Measurements from ENCODE around the gene ARHGEF4. TPM values are rescaled to one million over a fixed set of nuclear protein-coding genes. Genes with fewer than 3 reads are reported as not detected.

The ARHGEF4 gene
- total RNA-seq, 1 donor from 2014 or later: 5.1 TPM

DNA sequence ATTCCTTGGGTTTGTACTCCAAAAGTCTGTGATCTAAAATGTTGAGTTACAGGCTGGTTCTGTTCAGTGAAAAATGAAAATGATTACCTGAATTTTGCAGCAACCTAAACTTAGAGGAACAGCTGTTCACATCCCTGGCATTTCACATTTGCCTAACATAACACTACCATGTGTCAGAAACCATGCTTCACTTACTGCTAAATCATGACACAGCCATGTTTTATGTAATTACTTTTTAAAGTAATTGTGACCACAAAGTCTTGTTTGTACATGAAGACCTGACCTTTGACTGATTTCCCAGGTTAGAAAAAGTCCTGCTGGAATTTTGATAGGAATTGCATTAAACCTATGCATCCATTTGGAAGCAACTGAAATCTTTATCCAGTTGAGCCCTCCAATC is 177.4 kb downstream of the ARHGEF4 start:
- ATAC-seq (ENCODE audit: poor library complexity): no peak
- intact Hi-C loops (cut with DNase I): no loop called here
- DNase-seq: no peak

DNA sequence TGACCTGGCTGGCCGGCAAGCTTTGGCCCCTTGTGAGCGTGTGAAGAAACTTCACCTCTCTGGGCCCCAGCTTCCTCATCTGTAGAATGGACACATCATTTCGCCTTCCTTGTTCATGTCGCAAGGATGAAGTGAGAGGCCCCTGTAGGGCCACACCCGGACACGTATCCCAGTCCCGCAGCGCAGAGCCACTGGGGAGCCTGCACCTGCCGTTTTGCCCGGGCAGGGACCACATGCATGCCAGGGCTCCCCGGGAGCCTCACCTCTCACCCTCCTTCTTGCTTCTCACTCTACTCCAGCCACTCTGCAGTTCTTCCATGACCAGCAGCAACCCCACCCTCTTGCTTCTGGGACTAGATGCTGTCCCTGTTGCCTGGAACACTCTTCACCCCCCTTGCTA is 179.1 kb downstream of the ARHGEF4 start:
- no peak for DNase-seq
- no peak for ATAC-seq (ENCODE audit: poor library complexity)
- intact Hi-C loops (cut with DNase I): no loop called here

- intact Hi-C loops (cut with DNase I): no loop called here
- DNase-seq (no peak), ATAC-seq (ENCODE audit: poor library complexity) (no peak)
Measured at GRCh38 chr2:131016826-131017741, 180.4 kb downstream of the ARHGEF4 start.

- ATAC-seq (ENCODE audit: poor library complexity) (no peak), DNase-seq (no peak)
- intact Hi-C loops (cut with DNase I): no loop called here
Measured at GRCh38 chr2:131022731-131023130, 186.0 kb downstream of the ARHGEF4 start.

GRCh38 chr2:131023758-131024157 is 187.0 kb downstream of the ARHGEF4 start:
- intact Hi-C loops (cut with DNase I): no loop called here

DNA sequence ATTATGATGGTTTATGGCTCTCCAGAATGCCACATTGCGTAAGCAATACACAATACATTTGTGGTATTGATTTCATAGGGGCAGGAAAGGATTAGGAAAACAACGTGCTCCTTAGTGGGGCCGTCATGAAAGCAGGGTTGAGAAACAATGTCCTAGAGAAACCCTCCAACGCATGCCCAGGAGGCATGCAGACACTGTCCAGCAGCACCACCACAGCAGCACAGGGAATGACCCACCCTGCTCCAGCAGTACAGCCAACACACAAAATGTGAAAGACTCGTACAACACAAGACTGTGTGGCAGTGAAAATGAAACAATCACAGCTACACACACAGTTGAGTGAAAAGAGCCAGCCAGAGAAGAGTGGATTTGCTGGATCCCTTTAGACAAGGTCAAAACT is 190.2 kb downstream of the ARHGEF4 start:
- ATAC-seq (ENCODE audit: poor library complexity) (no peak), DNase-seq (no peak)
- intact Hi-C loops (cut with DNase I): no loop called here

More at GRCh38 chr2:131023758-131024157, 187.0 kb downstream of the ARHGEF4 start:
- DNase-seq (no peak), ATAC-seq (ENCODE audit: poor library complexity) (no peak)

DNA sequence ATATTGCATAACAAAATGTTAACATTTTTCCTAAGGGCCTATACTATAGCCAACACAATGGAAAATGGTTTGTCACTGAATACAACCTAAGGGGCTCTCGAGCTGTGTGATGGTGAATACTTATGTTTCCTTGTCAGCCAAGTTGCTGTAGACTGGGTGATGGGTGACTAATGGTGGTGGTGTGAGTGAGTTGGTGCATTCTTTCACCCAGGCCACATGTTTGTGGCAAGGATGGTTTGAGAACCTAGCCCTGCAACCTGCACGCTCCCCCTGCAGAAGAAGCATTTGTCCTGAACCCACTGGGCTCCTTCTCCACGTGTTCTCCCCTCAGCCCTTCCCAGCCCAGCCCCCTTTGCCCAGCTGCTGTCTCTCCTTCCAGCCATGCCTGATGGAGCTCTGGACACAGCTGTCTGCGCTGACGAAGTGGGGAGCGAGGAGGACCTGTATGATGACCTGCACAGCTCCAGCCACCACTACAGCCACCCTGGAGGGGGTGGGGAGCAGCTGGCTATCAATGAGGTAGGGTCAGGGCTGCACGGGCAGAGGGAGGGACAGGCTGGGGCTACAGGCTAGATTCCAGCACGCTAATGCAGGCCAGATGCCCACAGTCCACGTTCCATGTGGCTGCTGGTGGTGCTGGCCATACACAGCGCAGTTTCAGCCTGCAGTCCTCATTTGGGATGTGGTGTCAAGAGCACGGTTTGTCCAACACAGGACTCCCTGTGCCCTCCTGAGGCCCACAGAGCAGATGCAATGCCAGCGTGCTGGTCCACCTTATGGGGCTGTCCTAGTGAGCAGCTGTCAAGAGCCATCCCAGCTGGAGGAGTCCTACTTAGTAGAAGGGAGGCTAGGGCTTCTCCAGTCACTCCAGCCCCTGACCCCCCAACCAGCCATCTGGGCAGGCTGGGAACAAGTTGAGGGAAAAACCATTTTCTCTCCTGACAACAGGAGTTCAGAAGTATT is 191.1 kb downstream of the ARHGEF4 start:
- intact Hi-C loops (cut with DNase I): no loop called here
- DNase-seq (no peak), ATAC-seq (ENCODE audit: poor library complexity) (no peak)

DNA sequence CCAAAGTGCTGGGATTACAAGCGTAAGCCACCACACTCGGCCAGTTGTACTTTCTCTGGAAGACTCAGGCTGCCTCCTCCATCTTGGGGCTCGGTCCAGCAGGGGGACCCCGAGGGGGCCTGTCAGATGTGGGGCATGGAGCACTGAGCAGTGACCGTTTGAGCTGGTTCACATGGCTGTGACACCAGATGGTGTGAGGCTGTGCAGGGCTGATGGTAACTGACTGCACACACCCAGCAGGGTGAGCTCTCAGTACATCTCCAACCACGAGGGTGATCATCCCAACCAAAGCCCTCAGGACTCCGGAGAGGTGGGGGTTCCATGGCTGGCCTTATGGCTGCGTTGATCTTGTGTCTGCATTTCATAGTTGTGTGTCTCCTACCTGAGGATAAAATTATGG is 193.1 kb downstream of the ARHGEF4 start:
- DNase-seq (no peak), ATAC-seq (ENCODE audit: poor library complexity) (no peak)
- intact Hi-C loops (cut with DNase I): no loop called here

DNA sequence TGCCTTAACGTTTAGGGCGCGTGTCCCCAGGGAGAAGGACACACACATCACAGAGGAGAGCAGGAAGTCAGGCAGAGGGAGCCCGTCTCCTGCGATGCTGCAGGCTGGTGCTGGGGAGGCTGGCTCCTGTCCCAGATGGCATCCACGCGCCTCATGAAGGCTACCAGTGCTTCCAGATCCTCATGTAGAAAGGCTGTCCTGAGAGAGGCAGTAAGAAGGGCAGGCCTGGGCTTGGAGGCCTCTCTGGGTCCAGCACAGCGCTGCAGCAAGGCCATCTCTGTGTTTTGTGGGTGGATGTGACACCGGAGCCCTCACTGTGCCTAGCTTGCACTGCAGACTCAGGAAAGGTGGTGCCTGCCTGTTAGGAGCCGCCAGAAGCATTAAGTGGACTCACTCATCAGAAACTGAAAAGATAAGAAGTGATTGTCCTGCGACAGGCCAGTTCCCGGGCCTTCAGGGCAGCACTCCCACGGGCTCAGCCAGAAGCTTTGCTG is 193.8 kb downstream of the ARHGEF4 start:
- intact Hi-C loops (cut with DNase I): no loop called here
- ATAC-seq (ENCODE audit: poor library complexity) (peak; percentile 49), DNase-seq (no peak)

GRCh38 chr2:131031431-131031841 is 194.7 kb downstream of the ARHGEF4 start:
- no peak for ATAC-seq (ENCODE audit: poor library complexity)

GRCh38 chr2:131031875-131032274 is 195.2 kb downstream of the ARHGEF4 start:
- no peak for DNase-seq
- no peak for ATAC-seq (ENCODE audit: poor library complexity)
- intact Hi-C loops (cut with DNase I): no loop called here

More at GRCh38 chr2:131031431-131031841, 194.7 kb downstream of the ARHGEF4 start:
- no peak for DNase-seq
- intact Hi-C loops (cut with DNase I): no loop called here

DNA sequence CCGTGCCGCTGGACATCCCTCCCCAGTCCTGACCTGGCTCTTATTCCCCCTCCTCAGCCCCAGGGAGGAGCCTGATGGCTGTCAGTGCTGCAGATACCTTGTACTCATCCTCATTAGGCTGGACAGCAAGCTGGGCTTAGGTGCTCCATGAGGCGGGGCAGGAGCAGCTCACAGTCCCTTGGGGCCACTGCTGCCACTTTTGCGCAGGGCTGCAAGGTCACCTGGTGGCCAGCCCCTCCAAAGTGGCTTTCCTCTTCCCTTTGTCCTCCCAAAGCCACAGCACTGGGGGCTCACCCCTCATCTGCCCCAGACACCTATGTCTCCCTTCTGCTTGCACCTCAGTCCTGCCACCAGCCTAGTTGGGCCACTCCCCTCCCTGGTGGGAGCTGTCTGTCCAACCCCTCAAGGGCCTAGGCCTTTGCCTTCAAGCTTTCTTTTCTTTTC is 195.7 kb downstream of the ARHGEF4 start:
- ATAC-seq (ENCODE audit: poor library complexity) (no peak), DNase-seq (no peak)
- intact Hi-C loops (cut with DNase I): no loop called here

DNA sequence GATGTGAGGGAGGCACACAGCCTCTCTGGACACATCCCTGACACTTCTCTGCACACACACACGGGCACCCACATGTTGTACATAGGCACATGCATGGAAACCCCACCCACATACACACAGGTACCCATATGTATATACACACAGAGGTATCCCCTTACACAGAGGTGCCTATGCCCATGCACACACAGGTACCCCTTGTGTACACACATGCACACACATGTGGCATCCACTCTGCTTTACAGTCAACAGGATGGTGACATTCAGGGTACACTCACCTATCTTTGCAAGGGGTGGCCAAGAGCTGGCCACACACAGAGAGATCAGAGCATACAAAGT is 197.0 kb downstream of the ARHGEF4 start:
- intact Hi-C loops (cut with DNase I): no loop called here
- DNase-seq: no peak
- no peak for ATAC-seq (ENCODE audit: poor library complexity)

DNA sequence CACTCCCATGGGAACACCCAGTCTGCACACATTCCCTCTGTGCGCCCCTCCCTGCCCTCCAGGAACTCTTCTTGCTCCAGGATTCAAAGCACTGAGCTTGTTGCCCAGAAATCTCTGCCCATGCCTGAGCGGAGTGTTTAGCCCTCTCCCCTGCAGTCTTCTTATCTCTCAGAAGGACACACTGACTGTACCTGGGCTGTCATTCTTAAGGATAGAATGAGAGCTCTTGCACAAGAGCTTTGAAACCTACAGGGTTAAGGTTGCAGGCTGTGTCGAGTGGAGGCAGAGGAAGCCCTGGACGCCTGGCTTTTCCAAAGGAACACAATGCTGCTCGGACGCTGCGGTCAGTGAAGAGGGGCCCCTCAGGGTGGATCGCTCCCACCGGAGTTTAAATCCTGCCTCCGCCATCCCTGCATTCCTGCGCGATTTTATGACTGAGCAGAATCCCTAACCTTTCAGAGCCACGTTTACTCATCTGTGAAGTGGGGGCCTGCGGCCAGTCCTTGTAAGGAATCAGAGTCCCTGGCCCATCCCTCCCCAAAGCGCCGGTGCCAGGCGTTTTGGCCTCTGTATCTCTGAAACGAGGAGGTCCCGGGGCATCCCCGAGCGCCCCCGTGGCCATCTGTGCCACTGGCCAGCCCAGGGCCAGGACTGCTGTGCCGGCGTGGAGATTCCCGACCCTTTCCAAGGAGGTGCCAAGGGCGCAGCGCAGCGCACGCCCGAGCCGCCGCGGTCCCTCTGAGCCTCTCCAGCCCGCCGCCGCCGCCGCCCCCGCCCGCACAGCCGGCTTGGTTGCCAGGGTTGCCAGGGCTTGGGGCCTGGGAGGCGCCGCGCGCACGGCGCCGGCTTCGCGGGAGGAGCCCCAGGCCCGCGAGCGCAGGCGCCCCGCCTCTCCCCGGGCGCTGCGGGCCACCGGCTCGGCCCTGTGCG is 197.7 kb downstream of the ARHGEF4 start:
- no peak for DNase-seq
- ATAC-seq (ENCODE audit: poor library complexity): peak; percentile 50
- intact Hi-C loops (cut with DNase I): no loop called here

DNA sequence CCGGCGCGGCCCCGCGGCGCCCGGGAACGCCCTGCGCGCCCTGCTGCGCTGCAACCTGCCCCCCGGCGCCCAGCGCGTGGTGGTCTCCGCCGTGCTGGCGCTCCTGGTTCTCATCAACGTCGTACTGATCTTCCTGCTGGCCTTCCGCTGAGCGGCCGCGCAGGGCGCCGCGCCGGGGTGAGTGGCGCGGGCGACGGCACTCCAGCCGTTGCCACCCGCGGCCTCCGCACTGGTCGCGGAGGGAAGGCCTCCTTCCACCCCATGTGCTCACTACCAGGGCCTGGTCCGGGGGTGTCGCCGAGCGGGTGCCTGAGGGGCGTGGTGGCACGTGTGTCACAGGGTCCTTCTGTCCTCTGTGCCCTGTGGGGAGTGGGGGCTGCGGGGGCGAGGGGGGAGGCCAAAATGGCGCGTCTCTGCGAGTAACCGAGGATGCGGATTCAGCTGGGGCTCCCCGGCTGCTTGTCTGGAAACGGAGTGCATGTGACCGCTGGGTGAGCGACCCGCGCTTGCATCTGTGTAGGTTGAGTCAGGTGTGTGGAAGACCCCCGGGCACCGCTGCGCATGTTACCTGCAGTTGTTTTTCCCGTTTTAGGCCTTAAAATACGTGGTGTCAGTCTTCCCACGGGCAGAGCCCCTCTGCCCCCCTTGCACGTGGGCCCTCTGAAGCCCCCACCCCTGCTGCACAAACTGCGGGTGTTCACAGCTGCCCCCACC is 198.6 kb downstream of the ARHGEF4 start:
- no peak for ATAC-seq (ENCODE audit: poor library complexity)
- intact Hi-C loops (cut with DNase I): no loop called here
- no peak for DNase-seq

- ATAC-seq (ENCODE audit: poor library complexity): no peak
- intact Hi-C loops (cut with DNase I): no loop called here
- DNase-seq: no peak
Measured at GRCh38 chr2:131035826-131036231, 199.1 kb downstream of the ARHGEF4 start.

DNA sequence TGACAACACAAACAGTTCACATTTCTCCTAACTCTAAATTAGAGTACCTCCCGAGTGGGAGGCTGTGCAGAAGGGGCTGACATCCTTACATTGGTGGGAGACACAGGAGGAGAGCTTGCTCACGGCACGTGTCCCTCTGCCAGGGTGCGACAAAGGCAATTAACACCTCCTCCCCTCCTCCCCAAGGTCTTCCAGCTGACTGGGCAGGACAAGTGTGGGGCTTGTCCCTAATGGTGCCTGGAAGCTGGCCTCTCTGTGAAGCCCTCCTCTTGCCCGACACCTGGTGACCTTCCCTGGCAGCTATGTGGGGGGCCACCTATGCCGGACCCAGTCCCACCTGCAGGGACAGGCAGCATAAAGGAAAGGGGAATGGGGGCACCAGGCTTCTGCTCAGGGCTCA is 199.6 kb downstream of the ARHGEF4 start:
- DNase-seq (no peak), ATAC-seq (ENCODE audit: poor library complexity) (no peak)
- intact Hi-C loops (cut with DNase I): no loop called here

Measured in Right ventricle myocardium superior (tissue), 1 donor.